ENCODE results near the gene ZYG11A. TPM values are rescaled to one million over a fixed set of nuclear protein-coding genes. Genes with fewer than 3 reads are reported as not detected.

The ZYG11A gene
- total RNA-seq, 2 experiments from 2014 or later = 0.25 TPM

GRCh38 chr1:52914463-52914862 is 71.9 kb downstream of the ZYG11A start:
- Mint-ChIP-seq H3K36me3 (ENCODE audit: low read depth) (no peaks in the 10 kb centered on the region), H3K27ac (no peak overlapping the region), H3K4me1 (peaks cover 5% of the 10 kb centered on the region), H3K27me3 (no peaks in the 10 kb centered on the region), H3K4me3 (no peak overlapping the region), H3K9me3 (no peaks in the 10 kb centered on the region)
- no peak for DNase-seq
- ChIA-PET CTCF (interaction anchor here (1.2 kb wide), 1 partner anchor 10 kb away, joined by 3 read pairs; no protein-coding TSS in a partner anchor), POLR2A (no interaction called here)

GRCh38 chr1:52915211-52915854 is 72.8 kb downstream of the ZYG11A start:
- ChIA-PET CTCF (interaction anchor here (1.2 kb wide), 1 partner anchor 10 kb away, joined by 3 read pairs; no protein-coding TSS in a partner anchor), POLR2A (no interaction called here)
- Mint-ChIP-seq H3K36me3 (ENCODE audit: low read depth) (no peaks in the 10 kb centered on the region), H3K9me3 (no peaks in the 10 kb centered on the region), H3K4me3 (no peak overlapping the region), H3K4me1 (peaks cover 14% of the 10 kb centered on the region), H3K27me3 (no peaks in the 10 kb centered on the region), H3K27ac (no peak overlapping the region)
- DNase-seq = no peak

- Mint-ChIP-seq H3K27me3 (no peaks in the 10 kb centered on the region), H3K4me1 (peaks cover 19% of the 10 kb centered on the region), H3K36me3 (ENCODE audit: low read depth) (no peaks in the 10 kb centered on the region), H3K27ac (no peak overlapping the region), H3K9me3 (no peaks in the 10 kb centered on the region), H3K4me3 (no peak overlapping the region)
- ChIA-PET CTCF (no interaction called here), POLR2A (no interaction called here)
- no peak for DNase-seq
Measured at GRCh38 chr1:52915855-52916220, 73.3 kb downstream of the ZYG11A start.

- peaks cover 19% of the 10 kb centered on the region for H3K4me1 Mint-ChIP-seq
- H3K9me3 Mint-ChIP-seq = no peaks in the 10 kb centered on the region
- H3K27me3 Mint-ChIP-seq = no peaks in the 10 kb centered on the region
- ChIA-PET POLR2A (no interaction called here), CTCF (interaction anchor here (1.1 kb wide), 1 partner anchor 24 kb away, joined by 3 read pairs; no protein-coding TSS in a partner anchor)
- no peak overlapping the region for H3K4me3 Mint-ChIP-seq
- no peak for DNase-seq
- no peak overlapping the region for H3K27ac Mint-ChIP-seq
- no peaks in the 10 kb centered on the region for H3K36me3 Mint-ChIP-seq (ENCODE audit: low read depth)
Measured at GRCh38 chr1:52916241-52916975, 73.8 kb downstream of the ZYG11A start.

- Mint-ChIP-seq H3K27me3 (no peaks in the 10 kb centered on the region), H3K4me1 (peaks cover 23% of the 10 kb centered on the region), H3K36me3 (ENCODE audit: low read depth) (peaks cover 2% of the 10 kb centered on the region), H3K4me3 (no peak overlapping the region), H3K27ac (no peak overlapping the region), H3K9me3 (no peaks in the 10 kb centered on the region)
- no peak for DNase-seq
- ChIA-PET POLR2A (no interaction called here), CTCF (interaction anchor here (0.7 to 1.1 kb wide), 3 partner anchors 24 to 568 kb away, joined by 3 read pairs; partner anchors contain the start of gene ZYG11A)
Measured at GRCh38 chr1:52917156-52917555, 74.6 kb downstream of the ZYG11A start.

- Mint-ChIP-seq H3K4me3 (no peak overlapping the region), H3K36me3 (ENCODE audit: low read depth) (peaks cover 2% of the 10 kb centered on the region), H3K4me1 (peaks cover 25% of the 10 kb centered on the region), H3K9me3 (no peaks in the 10 kb centered on the region), H3K27ac (no peak overlapping the region), H3K27me3 (no peaks in the 10 kb centered on the region)
- CTCF ChIA-PET = interaction anchor here (0.7 to 1.1 kb wide), 3 partner anchors 23 to 568 kb away, joined by 3 read pairs; partner anchors contain the start of gene ZYG11A
- no peak for DNase-seq
- POLR2A ChIA-PET = no interaction called here
Measured at GRCh38 chr1:52917581-52917980, 75.0 kb downstream of the ZYG11A start.

GRCh38 chr1:52918201-52918600 is 75.6 kb downstream of the ZYG11A start:
- no peaks in the 10 kb centered on the region for H3K27me3 Mint-ChIP-seq
- peaks cover 30% of the 10 kb centered on the region for H3K4me1 Mint-ChIP-seq
- POLR2A ChIA-PET = no interaction called here
- no peak for DNase-seq
- CTCF ChIA-PET = interaction anchor here (0.7 to 1.0 kb wide), 4 partner anchors 12 to 174 kb away, joined by 3 read pairs; partner anchors contain the start of gene ZYG11A
- H3K4me3 Mint-ChIP-seq = no peak overlapping the region
- H3K27ac Mint-ChIP-seq = no peak overlapping the region
- H3K36me3 Mint-ChIP-seq (ENCODE audit: low read depth) = peaks cover 2% of the 10 kb centered on the region
- H3K9me3 Mint-ChIP-seq = no peaks in the 10 kb centered on the region

GRCh38 chr1:52919051-52919722 is 76.6 kb downstream of the ZYG11A start:
- no peak for DNase-seq
- H3K27ac Mint-ChIP-seq = no peak overlapping the region
- CTCF ChIA-PET = interaction anchor here (0.9 to 1.0 kb wide), 2 partner anchors 13 to 20 kb away, joined by 3 read pairs; no protein-coding TSS in a partner anchor
- peaks cover 30% of the 10 kb centered on the region for H3K4me1 Mint-ChIP-seq
- POLR2A ChIA-PET = no interaction called here
- peaks cover 2% of the 10 kb centered on the region for H3K36me3 Mint-ChIP-seq (ENCODE audit: low read depth)
- no peaks in the 10 kb centered on the region for H3K9me3 Mint-ChIP-seq
- H3K4me3 Mint-ChIP-seq = no peak overlapping the region
- H3K27me3 Mint-ChIP-seq = no peaks in the 10 kb centered on the region

GRCh38 chr1:52919723-52920483 is 77.3 kb downstream of the ZYG11A start:
- Mint-ChIP-seq H3K36me3 (ENCODE audit: low read depth) (peaks cover 2% of the 10 kb centered on the region), H3K4me1 (peaks cover 30% of the 10 kb centered on the region), H3K27ac (no peak overlapping the region), H3K4me3 (peak overlapping the region; percentile 30), H3K27me3 (peaks cover 1% of the 10 kb centered on the region), H3K9me3 (no peaks in the 10 kb centered on the region)
- CTCF ChIA-PET = no interaction called here
- DNase-seq = no peak
- POLR2A ChIA-PET = no interaction called here

- Mint-ChIP-seq H3K9me3 (no peaks in the 10 kb centered on the region), H3K27ac (peak overlapping the region; percentile 71)
Measured at GRCh38 chr1:52920791-52921291, 78.3 kb downstream of the ZYG11A start.

GRCh38 chr1:52925571-52926005 is 83.0 kb downstream of the ZYG11A start:
- DNase-seq = no peak
- POLR2A ChIA-PET = no interaction called here
- Mint-ChIP-seq H3K9me3 (no peaks in the 10 kb centered on the region), H3K4me3 (no peak overlapping the region), H3K27me3 (peaks cover 8% of the 10 kb centered on the region), H3K27ac (no peak overlapping the region), H3K4me1 (peaks cover 29% of the 10 kb centered on the region), H3K36me3 (ENCODE audit: low read depth) (peaks cover 5% of the 10 kb centered on the region)
- CTCF ChIA-PET = interaction anchor here (0.6 to 1.3 kb wide), 2 partner anchors 10 to 1687 kb away, joined by 3 read pairs; no protein-coding TSS in a partner anchor

More at GRCh38 chr1:52920791-52921291, 78.3 kb downstream of the ZYG11A start:
- H3K36me3 Mint-ChIP-seq (ENCODE audit: low read depth) = peaks cover 2% of the 10 kb centered on the region
- no peak for DNase-seq
- H3K4me3 Mint-ChIP-seq = peak overlapping the region; percentile 81
- H3K27me3 Mint-ChIP-seq = peaks cover 8% of the 10 kb centered on the region
- CTCF ChIA-PET = interaction anchor here (0.6 to 2.1 kb wide), 10 partner anchors 10 to 514 kb away, joined by 3 to 7 read pairs (median 4); no protein-coding TSS in a partner anchor
- H3K4me1 Mint-ChIP-seq = peaks cover 30% of the 10 kb centered on the region
- POLR2A ChIA-PET = interaction anchor here (0.6 kb wide), 1 partner anchor 352 kb away, joined by 3 read pairs; no protein-coding TSS in a partner anchor

- CTCF ChIA-PET = interaction anchor here (0.6 kb wide), 1 partner anchor 795 kb away, joined by 3 read pairs; no protein-coding TSS in a partner anchor
- Mint-ChIP-seq H3K36me3 (ENCODE audit: low read depth) (peaks cover 3% of the 10 kb centered on the region), H3K4me3 (peak overlapping the region; percentile 78), H3K27me3 (peaks cover 8% of the 10 kb centered on the region), H3K27ac (no peak overlapping the region), H3K4me1 (peaks cover 24% of the 10 kb centered on the region), H3K9me3 (no peaks in the 10 kb centered on the region)
- POLR2A ChIA-PET = no interaction called here
- DNase-seq = no peak
Measured at GRCh38 chr1:52926864-52927211, 84.3 kb downstream of the ZYG11A start.

All from activated CD4-positive, alpha-beta T cell treated with anti-CD3 and anti-CD28 coated beads, Interleukin-2, amount 10 ng/mL, durations not matched to agents 7 days and 5 days (primary cell).